Heart right ventricle (tissue), 16 donors: ENCODE results near the gene LTBP1. TPM values are rescaled to one million over a fixed set of nuclear protein-coding genes. Genes with fewer than 3 reads are reported as not detected.

Experiments used
- ATAC-seq, 8 donors: fragments of 200-7000 bp; cut with Tn5 transposase; one replicate each; pipeline ENCODE4 v1.9.1; 2020; ENCODE audit warnings: mild to moderate bottlenecking in 8 of 8, moderate library complexity in 8 of 8, moderate number of reproducible peaks in 1 of 8
- DNase-seq, 2 donors: peaks; one replicate each; pipeline ENCODE4 v3.0.0-alpha.2; 2020
- H3K27ac ChIP-seq, 10 donors: fragments of 200-600 bp; sonication (generic) in 2 of 10; one replicate each; pipeline versions ENCODE4 v1.5.0 to v1.8.0; 2020 to 2022; ENCODE audit warnings: mild to moderate bottlenecking in 3 of 10
- H3K27me3 ChIP-seq, 7 donors: fragments of 200-600 bp; one replicate each; pipeline ENCODE4 v1.8.0; 2021 to 2022; ENCODE audit warnings: mild to moderate bottlenecking in 2 of 7
- H3K36me3 ChIP-seq, 9 donors: fragments of 200-600 bp; sonication (generic) in 1 of 9; one replicate each; pipeline versions ENCODE4 v1.5.0 to v1.8.0; 2020 to 2022; ENCODE audit warnings: mild to moderate bottlenecking in 2 of 9
- H3K4me1 ChIP-seq, 9 donors: fragments of 200-600 bp; sonication (generic) in 1 of 9; one replicate each; pipeline versions ENCODE4 v1.5.0 to v1.8.0; 2020 to 2022; ENCODE audit warnings: mild to moderate bottlenecking in 4 of 9
- H3K4me3 ChIP-seq, 10 donors: fragments of 200-600 bp; sonication (generic) in 2 of 10; one replicate each; pipeline versions ENCODE4 v1.5.0 to v1.8.0; 2020 to 2022; ENCODE audit warnings: mild to moderate bottlenecking in 7 of 10, moderate library complexity in 2 of 10
- H3K9me3 ChIP-seq, 11 donors: fragments of 200-600 bp in 10 of 11; sonication (generic) in 2 of 11; one replicate each; pipeline versions ENCODE4 v1.5.0 to v1.8.0; 2013 to 2022; ENCODE audit warnings: mild to moderate bottlenecking in 2 of 11, control low read depth in 1 of 11, moderate library complexity in 1 of 11
- CTCF ChIP-seq, 9 donors: fragments of 200-600 bp; sonication (generic) in 2 of 9; IDR thresholded peaks; one replicate each; pipeline versions ENCODE4 v1.5.0 to v1.8.0; 2021 to 2022; ENCODE audit warnings: antibody characterized with exemption in 9 of 9, mild to moderate bottlenecking in 5 of 9, moderate library complexity in 1 of 9
- WGBS, 2 donors: extraction: QIAGEN DNeasy Blood & Tissue Kit; methylation state at CpG; one replicate each; pipeline ENCODE4 v1.1.7; 2013; ENCODE audit warnings: inconsistent platforms in 1 of 2; 5-methylcytosine and 5-hydroxymethylcytosine counted together
- intact Hi-C, 10 donors: fragments of 100-400 bp; cut with DNase I; formaldehyde crosslinking; loops; one replicate each; pipeline versions ENCODE4 v1.11.1 to v1.14.2; 2022
- polyA plus RNA-seq, 2 donors: library from polyadenylated mRNA; stranded (reverse); fragments of 200-250 nt; gene quantifications; one replicate each; pipeline ENCODE4 v1.2.3, GENCODE V29; 2013
- total RNA-seq, 10 donors: library from RNA; stranded (reverse); fragmentation: NEBNext Ultra II Directional in 3 of 10; extraction: Animal tissue kit (Norgen Biotek cat#: 25700) in 3 of 10; gene quantifications; one replicate each; pipeline versions ENCODE4 v1.2.1 to v1.2.4, GENCODE V29; 2021 to 2023
- donor health status: Arrhythmogenic right ventricular cardiomyopathy.
- donor health status: ischemic (EF 13 %, LVEDD 7.1; RV severe dilation, severe dysfunction).
- donor health status: healthy with polysubstance abuse.
- donor health status: DM: no; HTN: yes; CAD: no.
- donor health status: DM: no; HTN: no; CAD: no.
- donor health status: ischemic (EF 25% LVEDD 6.9; RV normal size, moderate dysfunction).
- donor health status: ischemic (EF 25% LVEDD 5.7; RV mildly dilated, moderate dysfunction).
- donor health status: healthy.
- donor health status: DM: yes; HTN: yes; CAD: no.
- donor health status: Ischemic cardiomyopathy.
- donor health status: ischemic (EF 35%, LVEDD 5.7; RV mildly dilated, moderate dysfunction).
- donor health status: nonischemic (EF 11% LVEDD 7.7; RV severe dilation, severe dysfunction).
- donor health status: DM: yes; HTN: yes; CAD: no.
- donor health status: PGD.
- donor health status: ischemic (EF 29% LVEDD 5.4; RV normal size, mild dysfunction).
- donor health status: nonischemic (EF 23%, LVEDD 6.1; RV moderate dilation, normal function).

LTBP1 gene
- total and polyA plus RNA-seq, 12 donors: 22.4 to 164 (median 84.3) TPM

DNA sequence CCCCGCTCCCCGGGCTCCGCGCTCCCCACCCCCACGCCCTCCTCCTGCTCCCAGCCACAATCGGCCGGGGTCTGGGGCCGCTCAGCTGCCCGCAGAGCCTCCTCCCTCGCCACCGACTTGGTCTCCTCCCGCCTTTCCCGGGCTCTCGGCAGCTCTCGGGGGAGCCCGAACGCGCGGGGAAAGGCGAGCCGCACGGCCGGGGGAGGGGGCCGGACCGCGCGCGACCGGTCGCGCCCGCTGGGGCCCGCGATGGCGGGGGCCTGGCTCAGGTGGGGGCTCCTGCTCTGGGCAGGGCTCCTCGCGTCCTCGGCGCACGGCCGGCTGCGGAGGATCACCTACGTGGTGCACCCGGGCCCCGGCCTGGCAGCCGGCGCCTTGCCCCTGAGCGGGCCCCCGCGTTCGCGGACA is 327 bp downstream of the LTBP1 start:
- DNase-seq: peak in 1 of 2 donors; percentile 28
- ATAC-seq: peak in 5 of 8 donors; percentile 2 to 55 (median 18)
- H3K27ac ChIP-seq: peak overlapping the region; percentile 79 to 94 (median 91)
- H3K36me3 ChIP-seq: no peaks in the 10 kb centered on the region
- WGBS, 2 donors: 0 to 1% methylated on average over 43 to 52 of the region's 52 CpGs
- peaks cover 0 to 37% (median 17%) of the 10 kb centered on the region in 9 donors for H3K4me1 ChIP-seq
- no peak for TF ChIP-seq CTCF (IDR thresholded peaks at IDR 0.05)
- H3K9me3 ChIP-seq: no peaks in the 10 kb centered on the region
- intact Hi-C loops: loop anchor here (2.0 to 10.0 kb wide), 12 partner anchors 60 to 176 kb away; no protein-coding TSS in a partner anchor
- peak overlapping the region; percentile 51 to 96 (median 73) for H3K4me3 ChIP-seq
- peaks cover 0 to 56% (median 0%) of the 10 kb centered on the region in 7 donors for H3K27me3 ChIP-seq

DNA sequence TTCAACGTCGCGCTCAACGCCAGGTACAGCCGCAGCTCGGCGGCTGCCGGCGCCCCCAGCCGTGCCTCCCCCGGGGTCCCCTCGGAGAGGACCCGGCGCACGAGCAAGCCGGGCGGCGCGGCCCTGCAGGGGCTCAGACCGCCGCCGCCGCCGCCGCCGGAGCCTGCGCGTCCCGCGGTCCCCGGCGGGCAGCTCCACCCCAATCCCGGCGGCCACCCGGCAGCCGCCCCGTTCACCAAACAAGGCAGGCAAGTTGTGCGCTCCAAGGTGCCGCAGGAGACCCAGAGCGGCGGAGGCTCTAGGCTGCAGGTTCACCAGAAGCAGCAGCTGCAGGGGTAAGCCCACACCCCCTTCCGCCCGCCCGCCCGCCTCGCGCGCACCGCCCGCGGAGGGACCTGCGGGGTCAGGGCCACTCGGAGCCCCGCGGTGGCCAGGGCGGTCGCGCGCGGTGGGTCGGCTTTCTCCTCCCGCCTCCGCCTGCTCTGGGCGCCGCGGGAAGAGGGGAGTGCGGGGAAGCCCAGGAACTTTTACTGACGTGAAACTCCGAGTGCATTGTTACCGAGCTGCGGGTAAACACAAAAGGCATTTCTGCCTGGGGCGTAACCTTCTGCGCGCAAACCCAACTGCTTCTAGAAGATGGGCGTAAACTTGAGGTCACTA is 861 bp downstream of the LTBP1 start:
- H3K4me3 ChIP-seq: peak overlapping the region; percentile 51 to 96 (median 73)
- intact Hi-C loops: loop anchor here (2.0 to 10.0 kb wide), 12 partner anchors 60 to 177 kb away; no protein-coding TSS in a partner anchor
- H3K27ac ChIP-seq: peak overlapping the region; percentile 79 to 94 (median 91)
- WGBS, 2 donors: 0 to 1% methylated on average over 68 to 75 of the region's 75 CpGs
- H3K27me3 ChIP-seq: peaks cover 0 to 61% (median 0%) of the 10 kb centered on the region in 7 donors
- ATAC-seq (peak; percentile 20 to 55 (median 38)), DNase-seq (peak; percentile 35 to 47)
- H3K9me3 ChIP-seq: no peaks in the 10 kb centered on the region
- no peaks in the 10 kb centered on the region for H3K36me3 ChIP-seq
- H3K4me1 ChIP-seq: peaks cover 0 to 42% (median 17%) of the 10 kb centered on the region in 9 donors
- TF ChIP-seq CTCF (IDR thresholded peaks at IDR 0.05): no peak

DNA sequence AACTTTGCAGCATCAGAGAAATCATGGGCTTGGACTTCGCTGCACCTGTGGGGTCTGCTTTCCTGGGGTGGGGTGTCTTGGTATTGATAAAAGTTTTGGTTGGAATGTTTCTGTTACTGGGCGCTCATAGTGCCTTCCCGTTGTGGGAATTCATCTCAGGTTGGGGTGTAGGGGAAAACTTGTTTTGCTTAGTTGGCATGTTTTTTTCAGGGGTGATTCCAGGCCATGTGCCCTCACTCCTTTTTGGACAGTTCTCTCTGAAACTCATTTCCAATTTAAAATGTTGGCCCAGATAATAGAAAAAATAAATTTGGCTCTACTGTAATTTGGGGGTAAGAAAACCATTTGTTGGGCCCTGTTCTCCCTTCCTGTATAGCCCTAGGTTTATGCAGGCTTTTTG is 1.5 kb downstream of the LTBP1 start:
- intact Hi-C loops: loop anchor here in 8 of 10 donors (5.0 to 10.0 kb wide), 9 partner anchors 59 to 176 kb away; no protein-coding TSS in a partner anchor
- no peak for ATAC-seq
- H3K4me1 ChIP-seq: peaks cover 0 to 47% (median 17%) of the 10 kb centered on the region in 9 donors
- H3K27me3 ChIP-seq: peaks cover 0 to 66% (median 0%) of the 10 kb centered on the region in 7 donors
- H3K9me3 ChIP-seq: no peaks in the 10 kb centered on the region
- DNase-seq: no peak
- H3K36me3 ChIP-seq: no peaks in the 10 kb centered on the region
- WGBS, 2 donors: 43 to 58% methylated on average over 3 of the region's 3 CpGs
- peak overlapping the region; percentile 51 to 96 (median 73) for H3K4me3 ChIP-seq
- peak overlapping the region in 7 of 10 donors; percentile 84 to 94 (median 91) for H3K27ac ChIP-seq
- no peak for TF ChIP-seq CTCF (IDR thresholded peaks at IDR 0.05)

- ATAC-seq (no peak), DNase-seq (no peak)
- Histone ChIP-seq H3K4me1 (peaks cover 0 to 57% (median 24%) of the 10 kb centered on the region in 9 donors), H3K27ac (no peak overlapping the region), H3K9me3 (no peaks in the 10 kb centered on the region), H3K36me3 (no peaks in the 10 kb centered on the region), H3K4me3 (no peak overlapping the region), H3K27me3 (peaks cover 0 to 66% (median 0%) of the 10 kb centered on the region in 7 donors)
- WGBS, 2 donors: 93 to 96% methylated on average over 3 of the region's 3 CpGs
- intact Hi-C loops: loop anchor here in 8 of 10 donors (5.0 to 10.0 kb wide), 9 partner anchors 58 to 177 kb away; no protein-coding TSS in a partner anchor
- TF ChIP-seq CTCF (IDR thresholded peaks at IDR 0.05): no peak
Observed at GRCh38 chr2:32949260-32949659, 2.5 kb downstream of the LTBP1 start.
